GM21390 (cell line): ENCODE results near the gene GEMIN7.

Experiments
- ATAC-seq: cut with Tn5 transposase; IDR thresholded peaks from one replicate; pipeline ENCODE4 v1.9.1; 2021; ENCODE audit not compliant: unreplicated experiment

GEMIN7 gene

DNA sequence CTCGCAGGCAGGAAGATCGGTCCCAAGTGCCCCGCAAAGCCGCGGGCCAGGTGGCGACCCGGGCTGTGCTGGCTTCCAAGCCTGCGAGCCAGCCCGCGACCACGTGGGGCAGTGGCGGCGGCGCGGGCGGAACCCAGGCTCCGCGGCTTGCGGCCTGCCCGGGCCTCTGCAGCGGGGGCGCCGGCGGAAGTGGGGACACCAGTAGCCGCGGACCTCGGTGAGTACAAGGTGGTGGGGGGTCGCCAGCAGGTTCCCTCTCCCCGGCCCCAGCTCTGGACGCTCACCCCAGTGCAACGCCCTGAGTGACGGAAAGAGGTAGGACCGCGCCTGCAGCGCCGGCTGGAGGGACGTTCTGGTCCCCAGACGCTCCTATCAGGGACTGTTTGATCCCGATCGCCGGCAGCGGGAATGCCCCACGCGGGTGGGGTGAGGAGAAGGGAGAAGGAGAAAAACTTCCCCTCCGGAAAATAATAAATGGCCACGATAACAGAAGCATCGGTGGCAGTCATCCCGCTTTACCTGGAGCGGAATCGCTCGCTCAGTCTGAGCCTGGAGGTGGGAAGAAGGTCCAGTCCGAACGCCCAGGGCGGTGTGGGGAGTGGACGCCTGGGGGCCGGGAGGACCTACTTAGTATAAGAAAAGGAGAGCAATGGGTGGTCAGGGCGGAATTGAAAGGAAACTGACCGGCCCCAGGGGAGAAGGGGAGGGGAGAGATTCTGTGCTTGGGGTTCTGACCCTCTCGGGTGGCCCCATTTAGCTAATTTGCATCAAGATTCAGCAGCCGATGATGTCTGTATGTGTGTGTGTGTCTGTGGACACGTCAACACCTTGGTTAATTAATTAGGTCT is at the start of gene GEMIN7:
Gene GEMIN7, plus strand, starts transcription at position 198 of the 848 bp plus-strand sequence. CDS start 10,855 bp downstream, outside the sequence.
- ATAC-seq = no peak

DNA sequence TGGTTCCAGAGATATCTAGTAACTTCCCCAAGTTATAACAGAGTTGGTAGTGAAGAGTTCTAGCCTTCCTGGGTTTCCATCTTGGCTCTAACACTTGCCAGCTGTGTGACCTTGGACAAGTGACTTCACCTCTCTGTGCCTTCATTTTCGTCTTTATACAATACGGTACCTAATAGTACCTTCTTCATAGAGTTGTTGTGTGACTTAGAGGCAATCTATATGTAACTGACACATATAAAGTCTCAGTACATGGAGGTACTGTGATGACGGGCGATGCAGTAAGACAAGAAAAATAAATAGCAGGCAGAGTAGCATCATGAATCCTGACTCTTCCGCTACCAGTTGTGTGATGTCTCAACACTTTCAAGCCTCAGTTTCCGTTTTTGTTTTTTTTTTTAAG is 48.2 kb upstream of the GEMIN7 start:
- ATAC-seq = no peak

- ATAC-seq = no peak
Measured at GRCh38 chr19:45032421-45032820, 46.6 kb upstream of the GEMIN7 start.

DNA sequence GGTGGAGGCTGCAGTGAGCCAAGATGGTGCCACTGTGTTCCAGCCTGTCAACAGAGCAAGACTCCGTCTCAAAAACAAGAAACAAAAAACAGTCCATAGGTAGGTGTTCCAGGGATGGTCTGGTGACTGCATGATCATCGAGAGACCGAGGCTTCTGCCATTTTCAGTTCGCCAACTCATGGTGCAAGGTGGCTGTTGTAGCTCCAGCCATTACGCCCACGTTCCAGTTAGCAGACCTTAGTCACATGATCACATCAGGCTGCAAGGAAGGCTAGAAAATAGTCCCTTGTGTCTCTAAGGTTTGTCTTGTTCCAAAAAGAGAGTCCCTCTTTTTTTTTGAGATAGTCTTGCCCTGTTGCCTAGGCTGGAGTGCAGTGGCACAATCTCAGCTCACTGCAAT is 43.3 kb upstream of the GEMIN7 start:
- ATAC-seq = no peak

GRCh38 chr19:45037393-45038169 is 41.5 kb upstream of the GEMIN7 start:
- ATAC-seq = no peak

DNA sequence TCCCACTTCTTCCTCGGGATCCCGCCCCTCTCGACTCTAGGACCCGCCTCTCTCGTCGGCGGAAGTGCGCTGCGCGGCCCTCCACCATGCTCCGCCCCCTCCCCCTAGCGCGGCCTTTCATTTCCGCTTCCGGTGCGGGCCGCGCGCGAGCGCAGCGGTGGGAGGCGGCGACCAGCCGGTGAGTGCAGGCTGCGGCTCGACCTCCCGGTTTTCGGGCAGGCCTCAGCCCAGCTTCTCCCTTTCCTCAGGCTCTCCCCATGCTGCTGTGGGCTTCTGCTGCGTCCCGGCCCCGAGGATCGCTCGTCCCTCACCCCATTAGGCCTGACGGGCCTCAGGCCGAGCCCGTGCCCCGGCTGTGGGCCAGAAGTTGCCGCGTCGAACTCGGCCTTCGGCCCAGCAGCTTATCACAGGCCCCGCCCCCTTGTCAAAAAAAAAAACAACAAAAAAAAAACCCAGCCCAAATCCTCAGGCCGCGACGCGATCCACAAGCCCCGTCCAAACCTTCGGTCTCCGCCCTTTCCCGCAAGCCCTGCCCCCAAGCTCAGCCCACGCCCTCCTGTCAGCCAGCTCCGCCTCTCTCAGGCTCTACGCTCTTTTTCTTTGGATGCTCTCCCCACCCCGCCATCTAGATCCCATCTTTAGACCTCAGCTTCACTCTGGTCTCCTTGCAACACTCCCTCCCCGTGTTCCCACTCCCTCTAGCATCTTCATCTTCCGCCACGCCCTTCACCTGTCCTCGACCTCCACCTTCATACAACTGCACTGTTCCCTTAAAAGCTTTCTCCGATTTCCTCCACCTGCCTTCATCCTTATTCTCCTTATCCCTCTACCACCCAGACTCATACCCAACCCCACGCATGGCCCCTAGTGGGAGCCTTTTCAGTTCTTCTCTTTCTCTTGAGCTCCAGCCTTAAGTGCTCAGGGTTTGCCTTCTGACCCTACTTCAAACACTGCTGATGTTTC is 39.8 kb upstream of the GEMIN7 start, which contains the start of gene CLASRP:
Gene CLASRP, plus strand, starts transcription at position 115 of the 963 bp plus-strand sequence. CDS start 1,168 bp downstream, outside the sequence.
- peak; percentile 93 for ATAC-seq

GRCh38 chr19:45040059-45040771 is 38.8 kb upstream of the GEMIN7 start:
- ATAC-seq = no peak

DNA sequence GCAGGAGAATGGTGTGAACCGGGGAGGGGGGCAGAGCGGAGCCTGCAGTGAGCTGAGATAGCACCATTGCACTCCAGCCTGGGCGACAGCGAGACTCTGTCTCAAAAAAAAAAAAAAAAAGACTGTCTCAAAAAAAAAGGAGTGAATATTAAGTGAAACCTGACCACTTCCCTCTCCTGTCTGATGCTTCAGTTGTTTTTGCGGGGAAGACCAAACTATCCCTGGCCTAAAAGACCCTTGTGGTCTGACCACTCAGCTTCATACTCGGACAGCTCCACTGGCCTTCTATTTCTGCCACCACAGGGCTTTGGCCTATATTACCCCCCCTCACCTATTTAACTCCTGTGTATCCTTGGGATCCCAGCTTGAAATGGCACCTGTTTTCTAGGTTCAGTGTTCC is 37.9 kb upstream of the GEMIN7 start:
- ATAC-seq = no peak

DNA sequence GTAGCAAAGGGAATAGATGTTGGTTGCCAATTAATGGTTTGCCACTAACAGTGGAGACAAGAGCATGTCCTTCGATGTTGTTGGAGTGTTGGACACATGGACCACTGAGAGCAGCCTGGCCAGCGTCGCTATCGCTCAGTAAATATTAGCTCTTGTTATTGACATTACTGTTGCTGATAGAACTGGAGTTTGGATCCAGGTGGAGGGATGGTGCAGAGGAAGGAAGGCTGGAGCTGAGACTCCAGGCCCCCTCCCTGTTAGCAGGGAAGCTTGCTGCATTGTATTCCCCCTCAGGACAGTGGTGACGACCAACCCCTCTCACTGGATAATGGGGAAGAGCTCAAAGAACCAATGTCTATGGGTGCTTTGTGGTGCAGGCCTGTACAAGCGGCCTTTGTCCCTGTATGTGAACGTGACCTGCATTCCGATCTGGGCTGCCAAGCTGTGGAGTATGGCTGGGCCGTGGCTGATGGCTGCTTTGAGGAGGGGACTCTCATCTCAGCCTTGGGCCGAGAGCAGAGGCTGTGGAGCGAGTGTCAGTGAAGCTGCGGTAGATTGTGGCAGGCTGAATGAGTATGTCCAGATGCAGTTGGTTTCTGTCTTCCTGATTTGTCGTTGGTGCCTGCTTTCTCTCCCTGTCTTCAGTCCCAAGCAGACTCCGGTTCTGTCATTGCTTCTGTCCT is 33.2 kb upstream of the GEMIN7 start:
- ATAC-seq = no peak

GRCh38 chr19:45046355-45046754 is 32.7 kb upstream of the GEMIN7 start:
- ATAC-seq = no peak

DNA sequence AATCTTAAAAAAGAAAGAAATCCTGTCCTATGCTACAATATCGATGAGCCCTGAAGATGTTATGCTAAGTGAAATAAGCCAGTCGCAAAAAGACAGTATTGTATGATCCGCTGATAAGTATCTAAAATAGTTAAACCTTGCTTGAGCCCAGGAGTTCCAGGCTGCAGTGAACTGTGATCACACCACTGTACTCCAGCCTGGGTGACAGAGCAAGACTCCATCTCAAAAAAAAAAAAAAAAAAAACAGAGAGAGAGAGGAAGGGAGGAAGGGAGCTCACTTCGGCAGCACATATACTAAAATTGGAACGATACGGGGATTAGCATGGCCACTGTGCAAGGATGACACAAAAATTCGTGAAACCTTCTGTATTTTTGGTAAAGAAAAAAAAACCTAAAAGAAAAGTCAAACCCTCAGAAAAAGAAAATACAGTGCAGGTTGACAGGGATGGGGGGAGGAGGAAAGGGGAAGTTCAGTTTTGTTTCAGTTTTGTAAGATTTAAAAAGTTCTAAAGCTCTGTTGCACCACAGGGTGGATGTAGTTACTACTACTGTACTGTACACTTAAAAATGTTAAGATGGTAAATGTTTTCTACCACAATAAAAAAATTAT is 31.8 kb upstream of the GEMIN7 start:
- no peak for ATAC-seq

DNA sequence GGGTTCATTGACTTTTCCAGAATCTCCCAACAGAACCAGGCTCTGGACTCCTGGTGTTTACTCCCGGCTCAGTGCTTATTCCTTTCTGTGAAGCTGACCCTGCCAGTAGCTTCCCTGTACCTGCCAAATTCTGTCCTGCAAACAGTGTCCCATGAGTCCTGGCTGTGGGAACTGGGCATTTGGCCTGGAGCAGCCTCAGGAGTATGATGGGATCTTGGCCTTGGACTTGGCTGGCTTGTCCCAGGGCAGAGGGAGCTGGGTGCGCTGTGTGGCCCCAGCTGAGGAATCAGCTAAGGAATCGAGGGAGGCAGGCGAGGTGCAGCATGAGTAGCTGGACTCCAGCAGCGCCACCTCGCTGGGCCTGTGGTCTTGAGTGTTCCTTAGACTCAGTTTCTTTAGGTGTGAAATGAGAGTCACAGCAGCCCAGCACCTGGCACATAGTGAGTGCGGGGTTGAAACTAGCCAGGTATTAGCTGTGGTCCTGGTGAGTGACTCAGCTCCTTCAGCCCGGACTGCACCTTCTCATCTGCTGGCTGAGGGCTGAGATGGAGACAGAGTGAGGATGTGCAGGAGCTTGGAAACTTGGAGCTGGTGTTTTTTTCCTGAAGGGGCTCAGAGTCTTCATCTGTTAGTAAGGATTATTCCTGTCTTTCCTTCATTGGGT is 29.9 kb upstream of the GEMIN7 start:
- no peak for ATAC-seq

- ATAC-seq = no peak
Measured at GRCh38 chr19:45050036-45050435, 29.0 kb upstream of the GEMIN7 start.

- no peak for ATAC-seq
Measured at GRCh38 chr19:45051929-45052579, 27.0 kb upstream of the GEMIN7 start.

GRCh38 chr19:45056831-45057230 is 22.2 kb upstream of the GEMIN7 start:
- ATAC-seq = no peak

GRCh38 chr19:45057444-45057843 is 21.6 kb upstream of the GEMIN7 start:
- no peak for ATAC-seq

DNA sequence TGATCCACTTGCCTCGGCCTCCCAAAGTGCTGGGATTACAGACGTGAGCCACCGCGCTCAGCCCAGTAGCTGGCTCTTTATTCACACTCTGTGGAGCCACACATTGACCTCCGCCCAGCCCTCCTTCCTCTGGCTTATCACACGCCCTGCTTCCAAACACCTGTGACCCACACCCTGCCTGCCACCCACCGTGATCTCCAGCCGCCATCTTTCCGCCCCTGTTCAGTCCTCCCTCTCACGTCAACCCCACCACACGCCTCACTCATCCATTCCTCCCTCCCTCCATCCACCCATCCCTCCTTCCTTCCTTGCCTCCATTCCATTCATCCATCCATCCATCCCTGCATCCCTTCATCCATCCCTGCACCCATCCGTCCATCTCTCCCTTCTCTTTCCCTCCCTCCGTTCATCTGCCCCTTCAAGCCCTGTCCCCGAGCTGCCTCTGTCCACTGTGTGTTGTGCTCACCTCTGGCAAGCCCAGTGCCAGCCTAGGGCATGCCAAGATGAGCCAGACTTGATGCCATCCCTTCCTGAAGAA is 20.4 kb upstream of the GEMIN7 start:
- ATAC-seq = no peak
